ENCODE data around the gene SLC37A3.
"Not testable (repeated sequence)": the region's sequence is repeated elsewhere in the genome, so short reads cannot be mapped to it uniquely, and the experiment has no call there.

The SLC37A3 gene

DNA sequence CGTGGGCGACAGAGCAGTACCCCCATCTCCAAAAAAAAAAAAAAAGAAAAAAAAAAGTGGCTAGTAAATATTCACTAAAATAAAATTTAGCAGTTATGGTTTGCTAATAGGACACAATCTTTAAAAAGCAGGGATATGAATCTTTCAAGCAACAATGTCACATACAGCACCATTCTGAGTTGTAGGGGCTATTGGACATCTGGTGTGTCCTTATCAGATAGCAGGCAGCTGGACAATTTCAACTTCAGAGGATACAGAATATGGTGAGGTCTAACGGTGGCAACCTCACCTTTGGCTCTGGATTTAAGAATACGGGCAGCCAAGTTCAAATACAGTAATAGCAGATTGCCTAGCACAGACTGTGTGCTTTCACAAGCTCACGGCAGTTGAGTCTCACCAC lies 51.1 kb downstream of the SLC37A3 start:
- no peak for DNase-seq

DNA sequence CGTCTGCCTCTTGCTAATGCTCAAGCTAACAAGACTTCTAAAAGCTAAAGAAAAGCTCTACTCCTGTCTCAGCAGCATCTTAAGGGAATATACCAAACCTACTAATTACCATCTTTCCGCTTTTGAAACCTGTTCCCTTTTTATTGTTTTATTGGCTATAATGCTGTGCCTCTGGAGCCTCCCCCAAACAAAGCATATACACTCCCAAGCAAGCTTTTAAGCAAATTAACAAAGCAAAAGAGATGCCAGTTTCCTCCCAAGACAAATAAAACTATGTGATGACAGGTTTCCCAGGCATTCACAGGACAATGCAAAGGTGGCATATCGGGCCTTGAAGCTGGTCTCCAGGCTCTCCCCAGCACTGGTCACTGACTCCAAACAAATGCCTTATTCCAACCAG lies 52.9 kb downstream of the SLC37A3 start:
- no peak for DNase-seq

DNA sequence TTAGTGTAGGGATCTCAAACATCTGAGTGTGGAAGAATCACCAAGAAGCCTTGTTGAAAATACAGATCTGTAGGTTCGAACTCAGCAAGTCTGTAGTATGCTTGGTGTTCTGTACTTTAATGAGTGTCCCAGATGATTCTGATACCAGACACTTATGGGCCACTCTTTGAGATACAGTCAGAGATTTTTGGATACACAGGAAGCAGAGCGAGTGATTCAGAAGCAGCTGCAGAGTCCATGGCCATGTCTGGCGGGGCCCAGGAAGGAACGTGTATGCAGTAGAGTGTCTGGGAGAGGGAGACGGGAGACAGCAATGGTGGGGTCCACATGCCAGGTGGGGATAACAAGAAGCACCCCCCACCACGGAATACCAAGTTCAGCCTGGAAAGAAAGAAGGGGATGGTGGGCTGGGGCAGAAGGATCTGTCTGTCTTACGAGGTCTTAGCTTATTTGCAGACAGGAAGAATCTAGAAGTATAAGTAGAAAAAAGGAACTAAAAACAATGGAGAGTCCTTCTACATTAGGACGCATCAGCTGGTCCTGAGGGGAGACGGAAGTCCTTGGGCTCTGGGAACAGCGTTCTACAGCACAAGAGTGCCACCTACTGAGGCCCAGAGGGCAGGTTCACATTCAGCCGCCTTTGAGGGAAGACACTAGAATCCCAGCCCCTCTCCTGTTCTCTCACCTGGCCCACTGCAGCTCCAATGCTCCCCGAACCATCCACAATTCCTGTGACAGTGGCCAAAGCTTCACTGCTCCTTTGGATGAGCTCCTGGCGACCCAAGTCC lies 55.4 kb downstream of the SLC37A3 start:
- peak in 9 of 14 donors; percentile 10 to 52 (median 19) for DNase-seq

DNA sequence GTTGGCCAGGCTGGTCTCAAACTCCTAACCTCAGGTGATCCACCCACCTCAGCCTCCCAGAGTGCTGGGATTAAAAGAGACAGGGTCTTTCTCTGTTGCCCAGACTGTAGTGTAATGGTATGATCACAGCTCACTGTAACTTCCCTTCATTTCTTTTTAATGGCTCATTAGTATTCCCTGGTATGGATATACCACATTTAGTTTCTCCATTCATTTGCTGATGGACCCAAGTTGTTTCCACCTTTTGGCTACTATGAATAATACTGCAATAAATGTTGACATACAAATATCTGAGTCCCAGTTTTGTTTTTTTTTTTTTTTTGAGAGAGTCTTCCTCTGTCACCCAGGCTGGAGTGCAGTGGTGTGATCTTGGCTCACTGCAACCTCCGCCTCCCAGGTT lies 59.4 kb downstream of the SLC37A3 start:
- not testable (repeated sequence) for DNase-seq

DNA sequence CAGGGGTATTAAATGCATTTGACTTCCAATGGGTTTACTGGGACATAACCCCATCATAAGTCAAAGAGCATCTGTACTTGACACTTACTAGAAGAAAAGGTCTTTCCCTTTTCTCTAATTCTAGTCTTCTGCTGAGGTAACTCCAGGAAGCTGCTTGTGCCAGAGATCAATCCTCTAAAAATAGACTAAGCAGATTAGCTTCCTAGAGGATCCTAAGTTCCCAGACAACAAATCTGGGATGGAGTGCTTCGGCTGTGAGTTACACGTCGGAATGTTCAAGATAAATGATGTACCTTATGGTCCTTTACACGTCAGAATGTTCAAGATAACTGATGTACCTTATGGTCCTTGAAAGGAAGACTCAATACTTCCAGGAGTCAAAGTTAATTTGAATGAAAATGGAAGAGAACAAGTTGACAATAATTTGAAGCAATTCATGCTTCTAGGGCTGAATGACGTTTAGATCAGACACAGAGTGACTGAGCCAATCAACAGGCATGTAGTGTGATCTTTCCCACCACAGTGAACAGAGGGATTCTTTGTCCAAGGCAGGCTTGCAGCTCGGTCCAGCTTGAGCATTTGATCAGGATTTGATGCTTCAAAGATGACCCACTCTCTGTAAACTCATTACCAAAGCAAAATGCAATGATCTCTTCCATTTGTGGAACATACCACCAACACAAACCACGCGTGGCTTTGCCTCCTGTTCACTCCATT lies 63.8 kb downstream of the SLC37A3 start:
- peak in 6 of 14 donors; percentile 10 to 40 (median 32) for DNase-seq

GRCh38 chr7:140333686-140334085 lies 64.6 kb downstream of the SLC37A3 start:
- DNase-seq: no peak

DNA sequence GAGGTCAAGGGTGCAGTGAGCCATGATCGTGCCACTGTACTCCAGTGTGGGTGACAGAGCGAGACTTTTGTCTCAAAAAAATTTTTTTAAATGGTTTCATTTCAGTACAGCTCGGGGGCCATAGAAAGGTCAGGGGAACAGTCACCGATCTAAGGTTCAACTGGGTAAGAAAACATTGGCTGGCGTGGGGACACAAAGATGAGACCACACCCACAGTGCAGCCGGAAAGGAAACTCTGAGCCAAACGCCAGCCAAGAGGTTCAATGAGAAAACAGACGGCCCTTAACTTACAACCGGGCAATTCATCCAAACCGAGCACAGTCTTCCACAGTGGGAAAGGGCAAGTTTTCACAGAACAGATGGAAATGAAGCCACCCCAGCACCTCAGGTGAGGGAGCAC lies 65.1 kb downstream of the SLC37A3 start:
- DNase-seq: no peak

DNA sequence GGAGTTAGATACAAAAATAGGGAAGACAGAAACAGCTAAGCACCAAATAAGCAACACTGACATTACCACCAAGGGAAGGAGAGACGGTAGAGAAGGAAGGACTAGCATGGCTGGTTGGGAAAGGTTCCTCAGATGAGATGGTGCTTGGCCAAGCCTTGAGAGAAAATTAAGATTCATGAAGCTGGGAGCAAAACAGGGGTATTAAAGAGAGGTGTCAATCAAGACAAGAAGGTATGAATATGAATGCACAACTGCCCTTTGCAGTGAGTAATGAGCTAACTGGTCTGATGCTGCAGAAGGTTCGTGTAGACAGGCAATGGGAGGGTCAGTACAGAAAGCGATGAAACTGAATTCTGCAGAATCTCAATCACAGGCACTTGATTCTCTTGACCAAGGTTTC lies 67.7 kb downstream of the SLC37A3 start:
- DNase-seq: no peak

DNA sequence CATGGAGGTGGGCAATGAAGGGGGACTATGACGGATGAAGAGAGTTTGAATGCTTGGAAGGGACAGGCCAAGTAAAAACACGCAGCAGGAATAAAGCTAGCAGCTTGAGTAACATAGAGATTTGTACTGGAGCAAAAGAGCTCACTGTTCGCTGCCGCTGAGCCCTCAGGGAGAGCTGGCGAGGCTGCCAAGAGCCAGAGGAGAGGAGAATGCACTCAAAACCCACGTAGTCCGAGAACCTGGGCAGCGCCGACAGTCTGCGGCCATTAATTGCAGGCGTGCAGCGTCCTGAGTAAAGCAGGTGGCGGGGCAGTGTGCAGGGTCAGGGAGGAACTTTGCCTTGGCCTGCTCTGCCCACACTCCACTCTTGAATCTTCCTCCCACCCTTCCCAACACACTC lies 68.2 kb downstream of the SLC37A3 start:
- DNase-seq: peak in 3 of 14 donors; percentile 7 to 30 (median 20)

DNA sequence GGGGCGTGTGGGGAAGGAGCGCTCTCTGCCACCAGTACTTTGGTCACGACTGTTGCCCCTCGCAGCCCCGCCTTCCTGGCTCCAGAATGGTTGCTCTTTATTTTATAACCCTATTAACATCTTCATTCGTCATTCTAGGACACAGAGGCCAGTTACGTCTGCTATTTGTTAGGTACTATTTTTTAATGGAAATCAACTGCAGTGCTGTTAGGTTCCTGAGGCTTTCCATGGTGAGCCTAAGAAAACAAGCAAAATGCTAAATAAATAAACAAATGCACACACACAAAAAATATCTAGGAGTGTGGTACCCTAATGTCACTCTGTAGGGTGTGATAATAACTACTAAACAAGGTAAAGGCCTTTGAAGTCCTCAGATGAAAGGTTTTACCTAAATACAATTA lies 71.1 kb downstream of the SLC37A3 start:
- no peak for DNase-seq

GRCh38 chr7:140326116-140326928 lies 72.0 kb downstream of the SLC37A3 start:
- DNase-seq: peak in 10 of 14 donors; percentile 6 to 58 (median 44)

GRCh38 chr7:140325600-140325999 lies 72.7 kb downstream of the SLC37A3 start:
- DNase-seq: no peak

DNA sequence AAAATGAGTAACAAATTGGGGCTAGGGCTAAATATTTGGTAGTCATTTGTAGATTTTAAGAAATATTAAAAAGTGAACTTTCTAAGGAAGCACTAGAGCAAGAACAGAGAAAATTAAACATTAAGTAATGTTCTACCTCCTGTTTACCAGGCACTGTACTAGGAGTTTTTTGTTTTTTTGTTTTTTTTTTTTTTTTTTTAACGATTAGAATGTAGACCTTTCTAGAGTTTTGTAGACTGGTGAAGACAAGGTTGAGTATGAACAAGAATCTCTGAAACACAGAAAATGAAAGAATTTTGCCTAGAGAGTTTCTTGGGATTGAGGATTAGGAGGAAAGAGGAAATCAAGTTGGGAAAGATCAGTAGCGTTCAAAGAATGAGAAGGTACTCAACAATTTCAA lies 73.6 kb downstream of the SLC37A3 start:
- no peak for DNase-seq

- DNase-seq: no peak
Measured at GRCh38 chr7:140322759-140323158, 75.6 kb downstream of the SLC37A3 start.

DNA sequence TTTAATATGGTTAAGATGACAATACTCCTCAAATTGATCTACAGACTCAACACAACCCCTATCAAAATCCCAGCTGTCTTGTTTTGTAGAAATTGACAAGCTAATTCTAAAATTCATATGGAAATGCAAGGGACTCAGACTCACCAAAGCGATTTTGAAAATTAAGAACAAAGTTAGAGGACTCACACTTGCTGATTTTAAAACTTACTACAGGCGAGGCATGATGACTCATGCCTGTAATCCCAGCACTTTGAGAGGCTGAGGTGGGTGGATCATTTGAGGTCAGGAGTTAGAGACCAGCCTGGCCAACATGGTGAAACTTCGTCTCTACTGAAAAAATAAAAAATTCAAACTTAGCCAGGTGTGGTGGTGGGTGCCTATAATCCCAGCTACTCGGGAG lies 78.3 kb downstream of the SLC37A3 start:
- not testable (repeated sequence) for DNase-seq

- no peak for DNase-seq
Measured at GRCh38 chr7:140317999-140318398, 80.3 kb downstream of the SLC37A3 start.

DNA sequence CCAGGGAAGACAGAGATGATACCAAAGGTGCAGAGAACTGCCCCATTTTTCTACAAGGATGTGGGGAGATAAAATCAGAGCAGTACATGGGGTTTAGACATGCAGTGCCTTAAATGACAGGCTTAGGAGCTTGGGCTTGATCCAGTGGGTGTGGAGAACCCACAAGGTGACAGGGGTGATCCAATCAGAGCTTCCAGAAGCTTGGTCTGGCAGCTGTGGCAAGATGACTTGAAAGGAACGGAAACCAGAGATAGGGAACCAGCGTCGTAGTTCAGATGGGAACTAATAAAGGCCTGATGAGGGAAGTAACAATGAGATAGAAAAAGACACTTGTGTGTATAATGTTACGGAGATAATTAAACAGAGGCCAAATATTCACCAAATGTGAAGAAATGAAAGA lies 80.7 kb downstream of the SLC37A3 start:
- peak in 2 of 14 donors; percentile 3 to 5 for DNase-seq

DNA sequence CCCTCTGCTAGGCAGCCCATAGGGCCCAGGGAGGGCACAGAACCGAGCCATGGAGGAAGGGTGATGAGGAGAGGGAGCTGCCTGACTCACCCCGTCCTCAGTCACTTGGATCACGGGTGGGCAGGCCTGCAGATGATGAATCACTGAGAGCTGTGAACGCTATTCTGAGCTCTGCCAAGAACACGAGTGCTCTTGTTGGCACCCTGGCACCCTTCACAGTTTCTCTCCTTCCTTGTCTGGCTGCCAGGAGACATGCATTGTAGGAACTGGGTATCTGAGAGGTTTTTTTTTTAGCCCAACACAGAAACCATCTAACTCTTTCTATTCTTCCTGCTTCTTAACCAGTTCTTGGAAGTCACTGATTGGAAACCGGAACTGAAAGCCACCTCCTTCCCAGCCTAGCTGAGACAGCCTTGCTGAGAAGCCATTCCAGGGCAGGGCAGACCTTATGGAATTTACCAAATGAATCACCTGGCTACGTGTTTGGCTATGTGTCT lies 82.1 kb downstream of the SLC37A3 start:
- peak in 13 of 14 donors; percentile 7 to 90 (median 55) for DNase-seq

DNA sequence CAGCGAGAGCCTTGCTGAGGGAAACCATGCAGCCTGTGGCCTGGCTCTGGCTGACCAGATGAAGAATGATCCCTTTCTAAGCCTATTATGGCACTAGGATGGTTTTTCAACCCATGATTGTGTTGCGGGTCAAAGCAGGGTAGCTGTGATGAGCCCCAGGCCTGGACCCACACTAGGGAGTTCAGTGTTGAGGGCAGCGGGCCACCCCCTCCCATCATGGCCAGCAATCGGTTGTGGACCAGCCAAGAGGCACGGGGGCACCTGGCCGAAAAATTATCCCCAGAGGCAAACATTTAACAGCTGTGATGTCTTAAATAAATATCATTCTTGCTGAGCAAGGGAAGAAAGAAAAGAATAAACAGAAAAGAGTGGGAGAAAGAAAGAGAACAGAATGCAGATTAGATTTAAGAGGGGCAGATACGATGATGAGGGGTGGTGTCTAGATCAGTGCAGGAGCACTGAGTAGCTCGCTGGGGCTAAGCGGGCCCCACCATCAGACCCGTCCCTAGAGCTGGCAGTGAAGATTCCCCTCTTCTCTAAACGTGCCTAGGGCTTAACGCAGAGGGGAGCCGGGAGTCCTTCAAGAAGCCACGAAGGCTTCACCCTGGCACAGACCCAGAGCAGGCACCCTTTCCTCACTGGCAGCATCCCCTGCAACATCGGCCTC lies 82.7 kb downstream of the SLC37A3 start:
- DNase-seq: peak in 1 of 14 donors; percentile 24

DNA sequence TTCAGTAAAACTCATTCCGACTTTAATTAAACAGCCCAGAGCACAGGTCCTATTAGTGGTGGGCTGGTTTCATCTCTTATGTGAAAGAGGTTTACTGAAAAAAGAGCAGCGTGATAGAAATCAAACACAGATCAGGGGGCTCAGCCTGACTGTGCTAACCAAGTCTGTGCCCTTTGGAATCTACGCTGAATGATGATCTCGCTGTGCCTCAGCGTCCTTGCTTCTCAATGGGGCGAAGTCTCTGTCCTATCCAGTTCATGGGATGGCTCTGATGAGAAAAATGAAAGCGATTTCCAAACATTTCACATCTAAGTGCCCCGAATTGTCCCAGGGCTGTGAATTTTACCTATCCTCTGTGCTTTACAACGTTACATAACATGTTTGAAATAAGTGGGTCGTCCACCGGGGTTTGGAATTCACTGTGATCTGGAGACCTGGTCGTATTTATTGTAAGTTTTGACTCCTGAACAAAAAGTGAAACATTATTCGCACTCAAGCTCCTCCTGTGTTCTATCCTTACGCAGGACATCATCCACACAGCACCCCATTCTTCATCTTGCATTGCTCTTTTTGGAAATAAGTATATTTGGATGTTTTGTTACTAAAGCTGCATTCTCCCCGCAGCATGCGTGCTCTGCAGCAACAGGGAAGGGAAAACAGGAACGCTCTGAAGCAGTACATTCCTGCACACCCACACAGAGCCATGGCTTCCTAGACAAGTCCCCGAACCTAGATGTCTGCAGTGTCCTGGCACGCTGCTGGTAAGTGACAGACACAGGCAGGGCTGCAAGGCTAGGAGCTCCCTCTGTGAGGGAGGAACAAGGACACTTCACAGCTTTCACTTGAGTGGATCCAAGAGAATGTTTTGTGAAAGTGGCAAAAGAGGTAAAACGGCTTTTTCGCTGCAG lies 83.5 kb downstream of the SLC37A3 start:
- DNase-seq: peak in 3 of 14 donors; percentile 8 to 25 (median 24)

All from C1 segment of cervical spinal cord (tissue), 14 donors.